GM19463 (cell line): ENCODE data around the gene PLEKHH2.
"Not testable (repeated sequence)": the region's sequence is repeated elsewhere in the genome, so short reads cannot be mapped to it uniquely, and the experiment has no call there.

ENCODE experiments used
- ATAC-seq: cut with Tn5 transposase; IDR thresholded peaks from one replicate; pipeline ENCODE4 v1.9.1; 2021; ENCODE audit warnings: mild to moderate bottlenecking, moderate library complexity; ENCODE audit not compliant: unreplicated experiment

Gene PLEKHH2

GRCh38 chr2:43637030-43637803, at the start of gene PLEKHH2:
PLEKHH2 (plus strand) TSS chr2:43637260; CDS start chr2:43644674, 7,414 bp downstream.
- ATAC-seq, result peak; percentile 100

- no peak for ATAC-seq
Measured at GRCh38 chr2:43592443-43592842, 44.6 kb upstream of the PLEKHH2 start.

- ATAC-seq, result no peak
Measured at GRCh38 chr2:43593254-43593653, 43.8 kb upstream of the PLEKHH2 start.

DNA sequence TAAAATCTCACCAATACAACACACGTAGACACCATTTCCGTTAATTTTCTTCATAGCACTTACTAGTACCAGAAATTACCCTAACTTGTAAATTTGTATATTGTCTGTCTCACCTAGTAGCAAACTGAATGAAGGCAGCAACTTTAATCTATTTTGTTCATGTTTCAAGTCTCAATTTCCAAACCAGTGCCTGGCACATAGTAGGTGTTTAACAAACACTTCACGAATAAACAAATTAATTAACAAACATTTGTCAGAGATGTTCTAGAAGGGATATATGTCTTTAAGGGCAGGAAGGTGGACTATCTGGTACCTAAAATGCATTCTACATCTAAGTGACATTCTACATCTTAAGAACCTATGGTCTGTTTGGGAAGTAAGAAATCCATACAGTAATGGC, 42.2 kb upstream of the PLEKHH2 start:
- no peak for ATAC-seq

DNA sequence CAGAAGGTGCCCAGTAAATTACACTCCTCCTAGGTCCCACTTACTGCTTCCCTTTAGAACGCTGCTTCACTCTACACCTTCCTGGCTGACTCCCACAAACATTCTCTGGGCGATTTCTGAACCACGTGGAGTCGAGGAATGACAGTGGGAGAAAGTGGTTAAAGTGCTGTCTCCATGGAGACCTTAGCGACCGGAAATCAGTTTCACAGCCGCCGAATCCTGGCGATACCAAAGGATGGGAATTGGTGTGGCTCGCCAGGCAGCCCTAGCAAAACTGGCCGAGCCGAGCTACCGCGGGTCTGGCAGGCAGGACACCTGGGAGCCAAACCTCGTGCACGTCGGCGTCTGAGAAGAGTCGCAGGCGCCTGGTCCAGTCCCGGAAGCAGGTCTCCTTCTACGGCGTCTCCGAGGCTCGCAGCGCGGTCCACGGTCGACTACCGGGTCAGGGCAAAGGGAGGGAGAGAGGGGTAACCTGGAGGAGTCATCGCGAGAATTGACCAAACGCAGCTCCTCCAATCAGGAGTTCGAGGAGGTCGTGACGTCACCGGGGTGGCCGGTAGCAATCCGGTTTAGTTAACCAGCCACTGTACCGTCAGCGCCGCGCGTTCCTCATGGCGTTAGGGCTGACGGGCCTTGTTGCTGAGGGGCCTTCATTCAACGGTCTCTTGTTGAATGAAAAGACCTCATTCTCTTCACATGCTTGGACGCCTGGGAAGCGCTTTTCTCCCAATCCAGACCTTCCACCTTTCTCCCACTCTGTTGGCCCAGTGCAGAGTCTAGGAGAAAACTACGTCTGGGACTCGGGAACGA, 41.3 kb upstream of the PLEKHH2 start, which contains the start of gene THADA:
Gene THADA (minus strand): TSS at position 436 of the 810 bp plus-strand sequence. CDS start 3,646 bp downstream, outside the sequence.
- peak; percentile 99 for ATAC-seq

- not testable (repeated sequence) for ATAC-seq
Measured at GRCh38 chr2:43600596-43600995, 36.5 kb upstream of the PLEKHH2 start.

- no peak for ATAC-seq
Measured at GRCh38 chr2:43604674-43605073, 32.4 kb upstream of the PLEKHH2 start.

GRCh38 chr2:43605079-43605655, 31.9 kb upstream of the PLEKHH2 start:
- no peak for ATAC-seq

DNA sequence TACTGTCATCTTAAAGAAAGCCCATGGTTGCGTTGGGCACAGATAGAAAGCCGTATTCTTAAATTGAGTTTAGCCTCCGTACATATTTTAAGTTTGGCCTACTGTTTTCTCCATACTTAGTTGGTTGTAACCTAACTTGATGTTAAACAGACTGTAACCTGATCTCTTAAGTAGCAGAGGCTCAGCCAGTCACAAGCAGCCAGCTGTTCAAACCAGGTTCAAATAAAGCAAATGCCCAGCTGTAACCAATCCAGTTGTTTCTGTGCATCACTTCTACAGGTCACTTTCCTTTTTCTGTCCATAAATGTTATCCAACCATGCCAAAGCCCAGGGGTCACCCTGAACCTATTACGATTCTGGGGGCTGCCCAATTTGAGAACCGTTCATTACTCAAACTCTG, 31.2 kb upstream of the PLEKHH2 start:
- ATAC-seq, result no peak

DNA sequence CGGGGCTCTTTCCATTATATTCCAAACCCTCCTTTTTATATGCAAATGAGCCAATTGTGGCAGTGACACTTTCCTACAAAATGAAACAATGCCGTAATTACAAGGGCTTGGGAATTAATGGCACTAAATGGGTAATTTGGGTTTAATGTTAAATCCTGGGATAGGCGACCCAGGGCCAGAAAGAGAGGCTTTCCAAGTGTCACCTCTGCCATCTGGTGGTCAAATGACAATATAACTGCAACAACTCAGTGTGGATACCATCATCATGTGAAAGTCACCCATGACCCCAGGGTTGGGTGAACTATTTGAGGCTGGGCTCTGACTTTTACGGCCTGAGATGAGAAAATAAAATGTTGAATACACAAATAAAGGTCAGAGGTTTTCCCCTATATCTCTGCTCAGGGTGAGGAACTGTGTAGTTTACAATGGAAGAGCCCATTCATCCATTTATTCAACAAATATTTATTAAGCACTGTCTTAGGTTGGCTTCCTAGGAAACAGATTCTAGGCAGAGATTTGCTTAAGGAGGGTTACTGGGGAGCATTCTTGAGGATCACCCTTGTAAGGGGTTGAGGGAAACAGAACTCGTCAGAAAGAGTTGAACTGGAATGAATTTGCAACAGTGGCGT, 27.7 kb upstream of the PLEKHH2 start:
- peak; percentile 70 for ATAC-seq

GRCh38 chr2:43610361-43610760, 26.7 kb upstream of the PLEKHH2 start:
- no peak for ATAC-seq

- ATAC-seq, result no peak
Measured at GRCh38 chr2:43611987-43612894, 24.8 kb upstream of the PLEKHH2 start.

GRCh38 chr2:43612944-43613343, 24.1 kb upstream of the PLEKHH2 start:
- ATAC-seq, result no peak

DNA sequence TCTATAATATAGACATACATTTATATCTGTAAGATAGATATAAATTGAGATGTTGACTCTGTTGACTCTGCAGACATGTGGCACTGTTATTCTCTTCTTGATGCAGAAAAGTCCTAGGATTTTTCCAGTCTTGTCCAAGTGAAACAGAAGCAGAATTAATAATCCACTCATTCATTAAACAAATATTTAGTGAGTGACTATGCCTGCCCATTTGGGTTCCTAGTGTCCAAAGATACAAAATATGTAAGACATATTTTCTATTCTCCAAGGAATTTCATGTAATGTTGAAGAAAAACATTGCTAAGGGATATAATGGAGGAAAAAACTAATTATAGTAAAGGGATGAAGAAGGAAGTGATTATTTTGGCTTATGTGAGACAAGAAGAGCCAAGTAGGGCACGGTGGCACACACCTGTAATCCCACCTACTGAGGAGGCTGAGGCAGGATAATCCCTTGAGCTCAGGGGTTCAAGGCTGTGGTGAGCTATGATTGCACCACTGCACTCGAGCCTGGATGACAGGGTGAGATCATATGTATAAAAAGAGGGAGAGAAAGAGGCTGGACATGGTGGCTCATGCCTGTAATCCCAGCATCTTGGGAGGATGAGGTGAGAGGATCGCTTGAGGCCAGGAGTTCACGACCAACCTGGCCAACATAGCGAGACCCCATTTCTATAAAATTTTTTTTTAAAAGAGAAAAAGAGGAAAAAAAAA, 19.9 kb upstream of the PLEKHH2 start:
- ATAC-seq, result no peak

DNA sequence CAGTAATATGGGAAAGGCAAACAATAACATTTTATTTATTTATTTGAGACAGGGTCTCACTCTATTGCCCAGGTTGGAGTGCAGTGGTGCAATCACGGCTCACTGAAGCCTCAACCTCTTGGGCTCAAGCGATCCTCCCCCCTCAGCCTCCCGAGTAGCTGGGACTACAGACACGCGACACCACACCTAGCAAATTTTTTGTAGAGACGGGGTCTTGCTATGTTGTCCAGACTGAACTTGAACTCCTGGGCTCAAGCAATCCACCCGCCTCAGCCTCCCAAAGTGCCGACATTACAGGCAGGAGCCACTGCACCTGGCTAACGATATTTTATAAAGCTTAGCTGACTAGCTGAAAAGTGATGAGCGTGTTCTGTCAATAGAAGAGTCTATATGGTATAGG, 17.5 kb upstream of the PLEKHH2 start:
- no peak for ATAC-seq

- ATAC-seq, result no peak
Measured at GRCh38 chr2:43622931-43623451, 14.1 kb upstream of the PLEKHH2 start.

- no peak for ATAC-seq
Measured at GRCh38 chr2:43631618-43632317, 5.3 kb upstream of the PLEKHH2 start.

- ATAC-seq, result no peak
Measured at GRCh38 chr2:43634604-43635306, 2.3 kb upstream of the PLEKHH2 start.
